CD8-positive, alpha-beta memory T cell (primary cell): ENCODE data around the gene TBC1D3E. TPM values are rescaled to one million over a fixed set of nuclear protein-coding genes. Genes with fewer than 3 reads are reported as not detected.

Source experiments
- polyA plus RNA-seq: library from polyadenylated mRNA; unstranded; fragments of 300-500 nt; fragmentation: Illumina TruSeq; gene quantifications from one replicate; pipeline ENCODE4 v1.2.3, GENCODE V29; 2021
- total RNA-seq, 2 experiments: library from RNA; stranded (reverse); gene quantifications; one replicate each; pipeline ENCODE4 v1.2.3, GENCODE V29; 2021

TBC1D3E gene
- total and polyA plus RNA-seq, 3 experiments from 2014 or later: 0.24 TPM; not detected in 2

Other genes with a start within 250 kb of the TBC1D3E start
- gene TBC1D3K, start 203.5 kb upstream of the TBC1D3E start, total RNA-seq: not detected
- gene TBC1D3K, start 203.5 kb upstream of the TBC1D3E start, polyA plus RNA-seq: not detected
- 1 to 10 TPM; 6.1 to 6.6 TPM for gene TBC1D3L, start 138.9 kb upstream of the TBC1D3E start, total RNA-seq
- gene TBC1D3L, start 138.9 kb upstream of the TBC1D3E start, polyA plus RNA-seq: 1.6 TPM
- 1 to 10 TPM in 1 of 2 experiments, under 1 TPM in 1; 0.86 to 1.1 TPM for gene TBC1D3D, start 124.0 kb upstream of the TBC1D3E start, total RNA-seq
- not detected for gene TBC1D3D, start 124.0 kb upstream of the TBC1D3E start, polyA plus RNA-seq
- gene TBC1D3C, start 59.3 kb upstream of the TBC1D3E start, total RNA-seq: 1 to 10 TPM in 1 of 2 experiments, not detected in 1; 1.6 TPM
- not detected for gene TBC1D3C, start 59.3 kb upstream of the TBC1D3E start, polyA plus RNA-seq
- 1 to 10 TPM in 1 of 2 experiments, not detected in 1; 1.6 TPM for gene TBC1D3, start 64.6 kb downstream of the TBC1D3E start, total RNA-seq
- gene TBC1D3, start 64.6 kb downstream of the TBC1D3E start, polyA plus RNA-seq: not detected
- gene MRPL45, start 169.2 kb downstream of the TBC1D3E start, total RNA-seq: 10 to 100 TPM; 70.0 to 74.5 TPM
- gene MRPL45, start 169.2 kb downstream of the TBC1D3E start, polyA plus RNA-seq: 25.7 TPM
- gene GPR179, start 216.0 kb downstream of the TBC1D3E start, total RNA-seq: under 1 TPM; 0.07 to 0.09 TPM
- not detected for gene GPR179, start 216.0 kb downstream of the TBC1D3E start, polyA plus RNA-seq
- 10 to 100 TPM; 22.0 to 23.7 TPM for gene SOCS7, start 223.9 kb downstream of the TBC1D3E start, total RNA-seq
- 0.98 TPM for gene SOCS7, start 223.9 kb downstream of the TBC1D3E start, polyA plus RNA-seq